ENCODE measurements around the gene C14orf119. TPM values are rescaled to one million over a fixed set of nuclear protein-coding genes. Genes with fewer than 3 reads are reported as not detected.

C14orf119 gene
- total RNA-seq, 1 experiment from 2014 or later = 46.8 TPM

- no peak overlapping the region for H2AFZ ChIP-seq (ENCODE audit: low read depth, low read length, poor library complexity, severe bottlenecking)
- no peaks in the 10 kb centered on the region for H3K27me3 ChIP-seq (ENCODE audit: insufficient read depth, low read length)
- no TSS peak for BruUV-seq (replicated peaks)
- POLR2A ChIA-PET = interaction anchor here (0.8 to 2.2 kb wide), 21 partner anchors 9 to 1272 kb away, joined by 3 to 35 read pairs (median 7); partner anchors contain the start of genes AJUBA, BCL2L2, HAUS4 and HOMEZ
- no peaks in the 10 kb centered on the region for H3K9me2 ChIP-seq (ENCODE audit: insufficient read depth)
- peak overlapping the region; percentile 87 for H3K27ac ChIP-seq (ENCODE audit: low read depth, low read length)
- peak overlapping the region; percentile 95 for H3K4me2 ChIP-seq (ENCODE audit: low read length)
- RAD21 ChIA-PET (ENCODE audit: low non-redundant PET in 1 of 2, low total read pairs in 2 of 2, uncharacterized antibody in 2 of 2, unreplicated experiment in 2 of 2) = interaction anchor here (0.6 to 1.6 kb wide), 5 partner anchors 22 to 113 kb away, joined by 3 to 5 read pairs (median 3); no protein-coding TSS in a partner anchor
- intact Hi-C loops (cut with micrococcal nuclease) = loop anchor here (2.0 kb wide), 1 partner anchor 25 kb away; no protein-coding TSS in a partner anchor
- TF ChIP-seq EGR1 (IDR thresholded peaks at IDR 0.05; ENCODE audit: low read depth) (no peak), CEBPB (IDR thresholded peaks at IDR 0.05; ENCODE audit: low read depth) (no peak), SP1 (IDR thresholded peaks at IDR 0.05; ENCODE audit: low read depth) (no peak), CTCF (IDR thresholded peaks at IDR 0.05 in 2 of 3, conservative IDR thresholded peaks at IDR 0.05 in 1 of 3; ENCODE audit: borderline replicate concordance in 1 of 3, insufficient read depth in 1 of 3, low read depth in 2 of 3, low read length in 2 of 3) (peak; percentile 19 to 27 (median 24); a peak in 3 of 6 replicates)
- TF ChIP-seq, protein P1, sequence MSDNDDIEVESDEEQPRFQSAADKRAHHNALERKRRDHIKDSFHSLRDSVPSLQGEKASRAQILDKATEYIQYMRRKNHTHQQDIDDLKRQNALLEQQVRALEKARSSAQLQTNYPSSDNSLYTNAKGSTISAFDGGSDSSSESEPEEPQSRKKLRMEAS (IDR thresholded peaks at IDR 0.05) = no peak
- H3K9ac ChIP-seq (ENCODE audit: low read length) = peak overlapping the region; percentile 94
- ATAC-seq = no peak
- H3K79me2 ChIP-seq (ENCODE audit: insufficient read depth, low read length) = peaks cover 90% of the 10 kb centered on the region
- H3K4me3 ChIP-seq (replicated peaks in 1 of 2; ENCODE audit: low read depth in 1 of 2, low read length in 2 of 2) = peak overlapping the region; percentile 90 to 96
- CTCF ChIA-PET = interaction anchor here (0.7 to 3.0 kb wide), 14 partner anchors 8 to 242 kb away, joined by 3 to 64 read pairs (median 6); partner anchors contain the start of genes CDH24 and PRMT5
- DNase-seq (ENCODE audit: low read depth, low spot score) = no peak
- no peaks in the 10 kb centered on the region for H3K9me3 ChIP-seq (ENCODE audit: control insufficient read depth in 1 of 2, insufficient read depth in 1 of 2, low read depth in 1 of 2, low read length in 2 of 2)
- peaks cover 6 to 12% of the 10 kb centered on the region in 2 experiments; a peak in 2 of 4 replicates for H3K4me1 ChIP-seq (ENCODE audit: control insufficient read depth in 1 of 2, insufficient read depth in 2 of 2, low read length in 2 of 2)
- peaks cover 40 to 45% of the 10 kb centered on the region in 2 experiments for H3K36me3 ChIP-seq (ENCODE audit: control insufficient read depth in 1 of 2, insufficient read depth in 2 of 2, low read length in 2 of 2)
- peaks cover 6% of the 10 kb centered on the region; the same call in 1 of the 2 replicates for H4K20me1 ChIP-seq (ENCODE audit: insufficient read depth)
These were observed 1.2 kb upstream of the C14orf119 start for GRCh38 chr14:23093991-23094665.

Measured in HCT116 (cell line).